H7 (cell line): ENCODE data around the gene ZNF197. TPM values are rescaled to one million over a fixed set of nuclear protein-coding genes. Genes with fewer than 3 reads are reported as not detected.
A peak's percentile ranks its signal among the peaks of the same experiment; 100 is the strongest.
"Not testable (repeated sequence)": the region's sequence is repeated elsewhere in the genome, so short reads cannot be mapped to it uniquely, and the experiment has no call there.

Experiments used
- DNase-seq: peaks from one replicate; pipeline ENCODE4 v3.0.0; 2012
- H3K27me3 ChIP-seq: 2 replicates; pipeline ENCODE4 v1.6.0; 2011; ENCODE audit warnings: mild to moderate bottlenecking, low read length; ENCODE audit not compliant: control insufficient read depth, insufficient read depth
- H3K36me3 ChIP-seq: replicated peaks from 2 replicates; pipeline ENCODE4 v1.5.1; 2011; ENCODE audit warnings: low read length; ENCODE audit not compliant: control insufficient read depth, insufficient read depth
- H3K4me3 ChIP-seq: 2 replicates; pipeline ENCODE4 v1.5.1; 2011; ENCODE audit warnings: low read depth, mild to moderate bottlenecking, control low read depth, low read length, moderate library complexity; ENCODE audit not compliant: insufficient read depth
- total RNA-seq: library from RNA; depleted of rRNA; stranded (reverse); fragments of >200 nt; shearing (Covaris generic); gene quantifications from 2 replicates; pipeline ENCODE4 v1.2.3, GENCODE V29; 2014; rRNA removed

Gene ZNF197
- total RNA-seq: 10.3 and 10.5 TPM in 2 replicates

- Histone ChIP-seq H3K36me3 (no peaks in the 10 kb centered on the region), H3K27me3 (no peaks in the 10 kb centered on the region), H3K4me3 (peak within 1 kb of the TSS; percentile 79)
- DNase-seq: peak; percentile 89
These were observed at the start of gene ZNF197 for GRCh38 chr3:44624749-44625480. Gene ZNF197 (plus strand): TSS chr3:44625036. CDS start chr3:44629155, 4,119 bp downstream.

GRCh38 chr3:44576613-44577012, 48.2 kb upstream of the ZNF197 start:
- Histone ChIP-seq H3K36me3 (no peaks in the 10 kb centered on the region; the same call in 1 of the 2 replicates), H3K27me3 (no peaks in the 10 kb centered on the region), H3K4me3 (no peak overlapping the region)
- DNase-seq: no peak

- not testable (repeated sequence) for H3K4me3 ChIP-seq, DNase-seq, H3K36me3 ChIP-seq, H3K27me3 ChIP-seq
These were observed 47.4 kb upstream of the ZNF197 start for GRCh38 chr3:44577354-44577952.

- H3K27me3 ChIP-seq, H3K36me3 ChIP-seq, DNase-seq, H3K4me3 ChIP-seq: not testable (repeated sequence)
These were observed 46.5 kb upstream of the ZNF197 start for GRCh38 chr3:44578316-44578715.

- H3K4me3 ChIP-seq, H3K27me3 ChIP-seq, DNase-seq, H3K36me3 ChIP-seq: not testable (repeated sequence)
These were observed 45.8 kb upstream of the ZNF197 start for GRCh38 chr3:44578924-44579515.

GRCh38 chr3:44579749-44580148, 45.1 kb upstream of the ZNF197 start:
- H3K36me3 ChIP-seq, H3K4me3 ChIP-seq, H3K27me3 ChIP-seq, DNase-seq: not testable (repeated sequence)

- not testable (repeated sequence) for H3K36me3 ChIP-seq, H3K27me3 ChIP-seq, DNase-seq, H3K4me3 ChIP-seq
These were observed 43.9 kb upstream of the ZNF197 start for GRCh38 chr3:44580971-44581370.

GRCh38 chr3:44584646-44585501, 40.0 kb upstream of the ZNF197 start, which contains the start of gene ZNF660:
Gene ZNF660 (plus strand): TSS chr3:44584964. CDS start chr3:44594194, 9,230 bp downstream.
- Histone ChIP-seq H3K4me3 (peak within 1 kb of the TSS; percentile 86), H3K27me3 (no peaks in the 10 kb centered on the region), H3K36me3 (peaks cover 9% of the 10 kb centered on the region)
- DNase-seq: peak; percentile 96

- Histone ChIP-seq H3K27me3 (no peaks in the 10 kb centered on the region), H3K36me3 (peaks cover 10% of the 10 kb centered on the region), H3K4me3 (no peak overlapping the region)
- no peak for DNase-seq
These were observed 28.2 kb upstream of the ZNF197 start for GRCh38 chr3:44596621-44597020.

- no peak for DNase-seq
- Histone ChIP-seq H3K4me3 (no peak overlapping the region), H3K36me3 (no peaks in the 10 kb centered on the region), H3K27me3 (no peaks in the 10 kb centered on the region)
These were observed 23.1 kb upstream of the ZNF197 start for GRCh38 chr3:44601749-44602148.

GRCh38 chr3:44612678-44613077, 12.2 kb upstream of the ZNF197 start:
- H3K4me3 ChIP-seq: no peak overlapping the region
- no peaks in the 10 kb centered on the region for H3K27me3 ChIP-seq

GRCh38 chr3:44628716-44629115, 3.9 kb downstream of the ZNF197 start:
- Histone ChIP-seq H3K36me3 (peaks cover 8% of the 10 kb centered on the region), H3K4me3 (no peak overlapping the region), H3K27me3 (no peaks in the 10 kb centered on the region)
- no peak for DNase-seq

More at GRCh38 chr3:44612678-44613077, 12.2 kb upstream of the ZNF197 start:
- DNase-seq: no peak
- H3K36me3 ChIP-seq: no peaks in the 10 kb centered on the region

- no peak for DNase-seq
- H3K27me3 ChIP-seq: no peaks in the 10 kb centered on the region
- peaks cover 8% of the 10 kb centered on the region for H3K36me3 ChIP-seq
- H3K4me3 ChIP-seq: no peak overlapping the region
These were observed 7.4 kb downstream of the ZNF197 start for GRCh38 chr3:44632193-44632592.

GRCh38 chr3:44642337-44642736, 17.5 kb downstream of the ZNF197 start:
- Histone ChIP-seq H3K27me3 (no peaks in the 10 kb centered on the region), H3K36me3 (peaks cover 16% of the 10 kb centered on the region), H3K4me3 (no peak overlapping the region)
- no peak for DNase-seq
